Gastrocnemius medialis (tissue), 4 donors: ENCODE measurements around the gene PRPH2.

Source experiments
- CTCF ChIP-seq, 5 experiments: fragments of 450-650 bp in 3 of 5; fragments of 200-600 bp in 2 of 5; sonication (generic) in 2 of 5; IDR thresholded peaks in 4 of 5; conservative IDR thresholded peaks in 1 of 5; 1 replicate in 4 of 5; 2 replicates in 1 of 5; pipeline ENCODE4 v1.5.1; 2016 to 2019; ENCODE audit warnings: antibody characterized with exemption in 5 of 5, mild to moderate bottlenecking in 3 of 5, moderate library complexity in 3 of 5
- POLR2A ChIP-seq, 2 donors: fragments of 450-650 bp; IDR thresholded peaks; one replicate each; pipeline ENCODE4 v1.6.1; 2017; ENCODE audit warnings: antibody characterized with exemption in 2 of 2, mild to moderate bottlenecking in 2 of 2, moderate library complexity in 2 of 2

- TF ChIP-seq CTCF (IDR thresholded peaks at IDR 0.05 in 4 of 5, conservative IDR thresholded peaks at IDR 0.05 in 1 of 5) (no peak), POLR2A (IDR thresholded peaks at IDR 0.05) (no peak)
Observed at GRCh38 chr6:42714098-42714761, 8.2 kb downstream of the PRPH2 start.
